Dermis microvascular lymphatic vessel endothelial cell (primary cell): ENCODE results near the gene AKR1D1. TPM values are rescaled to one million over a fixed set of nuclear protein-coding genes. Genes with fewer than 3 reads are reported as not detected.
"Not testable (repeated sequence)": the region's sequence is repeated elsewhere in the genome, so short reads cannot be mapped to it uniquely, and the experiment has no call there.

Source experiments
- DNase-seq, 2 donors: peaks; one replicate each; pipeline versions ENCODE4 v3.0.0 to v3.0.0-alpha.2; 2010; ENCODE audit warnings: low read depth in 2 of 2
- total RNA-seq: library from RNA; depleted of rRNA; stranded (reverse); fragments of >200 nt; gene quantifications from 2 replicates; pipeline ENCODE4 v1.2.1, GENCODE V29; 2014

The AKR1D1 gene, protein sequence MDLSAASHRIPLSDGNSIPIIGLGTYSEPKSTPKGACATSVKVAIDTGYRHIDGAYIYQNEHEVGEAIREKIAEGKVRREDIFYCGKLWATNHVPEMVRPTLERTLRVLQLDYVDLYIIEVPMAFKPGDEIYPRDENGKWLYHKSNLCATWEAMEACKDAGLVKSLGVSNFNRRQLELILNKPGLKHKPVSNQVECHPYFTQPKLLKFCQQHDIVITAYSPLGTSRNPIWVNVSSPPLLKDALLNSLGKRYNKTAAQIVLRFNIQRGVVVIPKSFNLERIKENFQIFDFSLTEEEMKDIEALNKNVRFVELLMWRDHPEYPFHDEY
- not detected in 2 replicates for total RNA-seq

DNA sequence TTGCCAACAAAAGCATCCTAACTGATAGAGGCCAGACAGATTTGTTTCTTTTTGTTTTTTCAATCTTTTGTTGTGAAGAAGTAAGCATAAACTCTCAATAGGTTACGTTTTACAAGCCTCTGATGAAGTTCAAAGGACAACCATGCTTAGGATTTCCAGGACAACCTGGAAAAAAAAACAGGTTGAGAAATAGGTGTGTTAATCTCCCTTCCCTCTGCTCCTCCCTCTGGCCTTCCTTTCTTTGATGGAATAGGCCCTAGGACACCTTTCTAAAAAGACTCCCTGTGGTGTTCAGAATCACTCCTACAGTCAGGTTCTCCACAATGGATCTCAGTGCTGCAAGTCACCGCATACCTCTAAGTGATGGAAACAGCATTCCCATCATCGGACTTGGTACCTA, at the start of gene AKR1D1:
Gene AKR1D1 (plus strand): TSS at position 264 of the 400 bp plus-strand sequence. CDS start 60 bp downstream, at position 324.
- no peak for DNase-seq

DNA sequence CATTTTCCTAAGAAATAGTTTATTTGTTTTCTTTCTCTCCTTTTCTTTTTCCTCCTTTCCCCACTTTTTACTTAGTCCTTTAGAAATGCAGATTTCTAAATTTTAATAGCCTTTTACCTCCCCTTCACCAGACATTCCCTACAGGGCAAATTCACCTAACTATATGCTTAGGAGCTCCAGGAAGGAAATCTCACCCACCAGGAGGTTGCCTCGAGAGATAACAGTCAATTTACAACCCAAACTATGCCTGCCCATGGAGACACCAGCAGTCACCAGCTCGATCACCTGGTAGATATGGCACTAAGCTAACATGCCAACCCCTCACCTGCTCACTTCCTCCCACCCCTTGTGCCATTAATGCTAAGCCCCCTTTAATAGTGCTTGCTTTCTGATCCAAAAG, 49.2 kb upstream of the AKR1D1 start:
- no peak for DNase-seq

DNA sequence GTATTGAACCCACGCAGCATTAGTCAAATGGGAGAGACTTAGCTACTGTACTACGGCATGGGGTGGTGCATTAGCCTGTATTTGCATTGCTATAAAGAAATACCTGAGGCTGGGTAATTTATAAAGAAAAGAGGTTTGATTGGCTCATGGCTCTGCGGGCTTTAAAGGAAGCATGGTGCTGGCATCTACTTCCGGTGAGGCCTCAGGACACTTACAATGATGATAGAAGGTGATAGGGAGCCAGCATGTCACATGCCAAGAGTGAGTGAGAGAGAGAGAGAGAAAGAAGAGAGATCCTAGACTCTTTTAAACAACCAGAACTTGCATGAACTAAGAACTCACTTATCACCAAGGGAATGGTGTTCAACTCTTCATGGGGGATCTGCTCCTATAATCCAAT, 47.1 kb upstream of the AKR1D1 start:
- no peak for DNase-seq

DNA sequence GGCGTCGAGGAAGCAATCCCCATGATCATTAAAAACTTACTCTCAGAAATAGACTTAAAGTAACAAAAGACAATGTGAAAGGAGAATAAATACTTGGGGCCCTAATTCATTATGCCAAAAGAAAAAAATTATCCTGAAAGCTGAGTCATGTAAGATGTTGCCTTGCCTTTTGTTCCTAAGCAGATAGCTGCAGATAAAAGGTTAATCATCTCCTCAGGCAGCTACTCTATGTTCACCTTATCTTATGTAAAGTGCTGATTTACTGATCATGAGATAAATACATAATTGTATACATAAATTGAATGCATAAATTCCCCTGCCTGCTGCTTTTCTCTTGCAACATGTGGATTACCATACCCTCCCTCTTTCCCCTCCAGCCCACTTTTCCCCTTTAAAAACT, 46.3 kb upstream of the AKR1D1 start:
- DNase-seq: no peak

DNA sequence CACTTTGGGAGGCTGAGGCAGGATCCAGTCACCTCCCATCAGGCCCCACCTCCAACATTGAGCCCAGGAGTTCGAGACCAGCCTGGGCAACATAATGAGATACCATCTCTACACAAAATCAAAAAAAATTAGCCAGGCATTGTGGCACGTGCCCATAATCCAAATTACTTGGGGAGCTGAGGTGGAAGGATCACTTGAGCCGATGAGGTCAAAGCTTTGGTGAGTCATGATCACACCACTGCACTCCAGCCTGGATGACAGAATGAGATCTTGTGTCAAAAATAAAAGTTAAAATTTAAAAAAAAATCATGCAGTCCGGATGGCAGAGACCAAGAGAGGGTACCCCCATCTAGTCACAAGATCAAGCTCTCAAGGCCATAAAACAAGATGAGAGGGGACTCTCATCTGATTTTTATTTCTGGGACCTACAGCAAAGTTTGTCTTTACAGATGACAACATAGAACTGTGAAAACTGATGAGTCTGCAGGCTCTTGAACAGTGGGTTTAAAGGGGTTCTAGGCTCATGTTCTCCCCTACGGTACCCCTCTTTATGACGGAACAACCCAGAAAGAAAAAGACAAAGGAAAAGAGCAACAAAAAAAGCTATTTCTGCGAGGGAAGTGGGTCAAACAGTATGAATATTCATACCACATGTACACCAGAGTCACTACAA, 45.4 kb upstream of the AKR1D1 start:
- DNase-seq: no peak

DNA sequence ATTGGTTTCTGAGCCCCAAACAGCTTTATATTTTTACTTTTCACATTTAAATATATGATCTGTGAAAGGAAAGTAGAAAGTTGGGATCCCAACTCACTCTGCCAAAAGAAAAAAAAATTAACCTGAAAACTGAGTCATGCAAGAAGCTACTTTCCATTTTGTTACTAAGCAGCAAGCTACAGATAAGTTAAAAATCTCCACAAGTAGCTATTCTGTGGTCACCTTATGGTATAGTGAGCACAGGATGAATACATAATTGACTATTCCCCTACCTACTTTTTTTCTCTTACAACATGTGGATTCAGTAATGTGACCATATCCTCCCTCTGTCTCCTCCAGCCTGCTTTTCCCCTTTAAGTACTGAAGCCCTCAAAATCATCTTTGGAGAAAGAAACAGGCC, 44.1 kb upstream of the AKR1D1 start:
- DNase-seq: no peak

DNA sequence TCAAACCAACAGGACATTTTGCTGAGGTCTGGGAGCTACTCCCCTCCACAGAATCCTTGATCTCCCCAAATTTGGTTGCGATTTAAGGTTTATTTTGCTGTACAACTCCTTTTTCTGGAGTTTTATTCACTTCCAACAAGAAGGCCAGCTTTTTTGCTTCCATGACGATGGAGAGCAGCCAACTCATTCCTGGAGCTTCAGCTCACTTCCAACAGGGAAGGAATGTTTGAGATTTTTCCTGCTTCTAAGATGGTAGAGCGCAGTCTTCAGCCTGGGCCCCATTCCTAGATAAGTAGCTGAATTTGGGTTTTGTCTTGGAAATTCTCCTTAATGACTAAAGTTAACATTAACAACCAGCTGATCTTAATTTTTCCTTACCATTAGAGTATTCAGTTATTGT, 43.5 kb upstream of the AKR1D1 start:
- DNase-seq: no peak

DNA sequence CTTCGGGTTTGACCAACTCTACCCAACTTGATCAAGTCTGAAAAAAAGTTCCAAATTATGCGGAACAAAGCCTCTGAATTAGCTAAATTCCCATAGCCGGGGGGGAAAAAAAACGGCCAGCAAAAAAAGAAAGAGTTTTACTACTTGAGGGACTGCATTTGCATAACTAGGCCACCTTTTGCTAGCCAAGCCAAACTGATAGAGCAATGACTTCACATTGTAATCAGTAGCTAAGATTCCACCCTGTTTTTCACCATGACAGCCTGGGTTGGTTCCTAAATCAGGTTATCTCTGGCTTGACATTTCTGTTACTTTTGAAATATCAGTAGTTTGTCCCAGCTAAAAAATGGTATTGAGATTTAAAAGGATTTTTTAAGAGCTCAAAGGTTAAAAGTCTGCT, 43.0 kb upstream of the AKR1D1 start:
- DNase-seq: no peak

DNA sequence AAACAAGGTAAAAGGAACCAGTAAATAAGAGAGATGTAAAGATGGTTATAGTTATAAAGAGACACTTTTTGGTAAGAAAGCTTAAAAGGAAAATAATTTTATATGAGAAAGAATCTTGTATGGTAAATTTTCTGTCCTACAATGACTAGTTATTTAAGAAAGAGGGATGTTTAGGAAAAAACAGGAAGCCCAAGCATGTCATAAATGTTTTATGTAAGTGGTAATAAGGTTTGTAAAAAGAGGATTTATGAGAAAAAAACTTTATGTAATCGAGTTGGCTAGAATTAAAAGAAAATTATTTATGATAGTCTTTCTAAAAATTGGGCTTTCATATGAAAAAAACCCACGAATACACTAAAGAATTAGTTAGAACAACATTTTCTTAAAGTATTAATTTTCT, 40.1 kb upstream of the AKR1D1 start:
- DNase-seq: no peak

DNA sequence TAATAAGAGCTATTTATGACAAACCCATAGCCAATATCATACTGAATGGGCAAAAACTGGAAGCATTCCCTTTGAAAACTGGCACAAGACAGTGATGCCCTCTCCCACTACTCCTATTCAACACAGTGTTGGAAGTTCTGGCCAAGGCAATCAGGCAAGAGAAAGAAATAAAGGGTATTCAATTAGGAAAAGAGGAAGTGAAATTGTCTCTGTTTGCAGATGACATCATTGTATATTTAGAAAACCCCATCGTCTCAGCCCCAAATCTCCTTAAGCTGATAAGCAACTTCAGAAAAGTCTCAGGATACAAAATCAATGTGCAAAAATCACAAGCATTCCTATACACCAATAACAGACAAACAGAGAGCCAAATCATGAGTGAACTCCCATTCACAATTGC, 36.2 kb upstream of the AKR1D1 start:
- not testable (repeated sequence) for DNase-seq

DNA sequence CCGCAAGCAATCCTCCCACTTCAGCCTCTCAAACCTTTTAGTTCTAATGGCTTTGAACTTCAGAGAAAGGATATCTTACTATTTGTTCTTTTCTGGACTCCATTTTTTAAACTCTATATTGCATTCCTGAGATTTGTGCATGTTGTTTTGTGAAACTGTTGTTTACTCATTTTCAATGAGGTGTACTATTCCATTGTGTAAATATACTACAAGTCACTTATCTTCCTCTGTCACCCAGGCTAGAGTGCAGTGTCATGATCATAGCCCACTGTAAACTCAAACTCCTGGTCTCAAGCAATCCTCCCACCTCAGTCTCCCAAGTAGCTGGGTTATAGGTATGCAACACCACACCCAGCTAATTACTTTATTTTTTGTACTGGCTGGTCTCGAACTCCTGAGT, 31.4 kb upstream of the AKR1D1 start:
- DNase-seq: no peak

DNA sequence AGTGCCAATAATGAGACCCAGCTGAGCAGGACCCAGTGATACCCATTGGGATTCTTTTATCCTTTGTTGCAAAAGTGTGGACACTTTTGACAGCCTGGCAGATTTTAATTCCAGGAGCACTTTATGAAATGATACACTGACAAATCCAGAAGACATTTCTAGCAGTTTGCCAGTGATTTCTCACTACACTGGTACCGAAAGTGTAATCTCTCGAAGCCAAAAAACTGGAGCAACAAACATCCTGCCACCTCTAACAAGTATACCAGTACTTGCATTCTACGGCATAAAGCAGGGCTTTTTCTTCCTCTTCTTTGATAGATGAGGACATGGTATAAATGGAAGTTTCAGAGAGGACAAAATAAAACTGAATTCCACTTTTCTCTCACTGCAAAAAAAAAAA, 28.4 kb upstream of the AKR1D1 start:
- DNase-seq: no peak

DNA sequence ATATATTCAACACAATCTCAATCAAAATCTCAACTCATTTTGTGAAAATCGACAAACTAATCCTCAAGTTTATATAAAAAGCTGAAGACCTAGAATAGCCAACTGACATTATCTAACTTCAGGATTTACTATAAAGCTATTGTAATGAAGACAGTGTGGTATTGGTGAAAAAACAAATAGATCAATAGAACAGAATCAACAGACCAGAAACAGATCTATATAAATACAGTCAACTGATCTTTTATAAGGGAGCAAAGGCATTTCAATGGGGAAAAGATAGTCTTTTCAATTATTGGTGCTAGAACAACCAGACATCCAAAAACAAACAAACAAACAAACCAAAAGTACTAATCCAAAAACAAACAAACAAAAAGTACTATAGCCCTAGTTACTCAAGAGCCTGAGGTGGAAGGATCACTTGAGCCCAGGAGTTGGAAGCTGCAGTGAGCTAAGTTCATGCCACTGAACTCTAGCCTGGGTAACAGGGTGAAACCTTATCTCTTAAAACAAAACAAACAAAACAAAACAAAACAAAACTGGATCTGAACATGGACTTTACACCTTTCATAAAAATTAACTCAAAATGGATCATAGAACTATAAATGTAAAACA, 26.6 kb upstream of the AKR1D1 start:
- DNase-seq: no peak

DNA sequence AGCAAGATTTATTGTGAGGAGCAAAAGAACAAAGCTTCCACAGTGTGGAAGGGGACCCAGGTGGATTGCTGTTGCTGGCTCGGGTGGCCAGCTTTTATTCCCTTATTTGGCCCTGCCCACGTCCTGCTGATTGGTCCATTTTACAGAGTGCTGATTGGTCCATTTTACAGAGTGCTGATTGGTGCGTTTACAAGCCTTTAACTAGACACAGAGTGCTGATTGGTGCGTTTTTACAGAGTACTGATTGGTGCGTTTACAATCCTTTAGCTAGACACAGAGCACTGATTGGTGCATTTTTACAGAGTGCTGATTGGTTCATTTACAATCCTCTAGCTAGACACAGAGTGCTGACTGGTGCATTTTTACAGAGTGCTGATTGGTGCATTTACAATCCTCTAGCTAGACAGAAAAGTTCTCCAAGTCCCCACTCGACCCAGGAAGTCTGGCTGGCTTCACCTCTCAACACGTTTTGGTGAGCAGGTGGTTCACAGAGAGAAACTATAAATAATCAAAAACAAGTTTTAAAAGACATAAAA, 24.5 kb upstream of the AKR1D1 start:
- not testable (repeated sequence) for DNase-seq

DNA sequence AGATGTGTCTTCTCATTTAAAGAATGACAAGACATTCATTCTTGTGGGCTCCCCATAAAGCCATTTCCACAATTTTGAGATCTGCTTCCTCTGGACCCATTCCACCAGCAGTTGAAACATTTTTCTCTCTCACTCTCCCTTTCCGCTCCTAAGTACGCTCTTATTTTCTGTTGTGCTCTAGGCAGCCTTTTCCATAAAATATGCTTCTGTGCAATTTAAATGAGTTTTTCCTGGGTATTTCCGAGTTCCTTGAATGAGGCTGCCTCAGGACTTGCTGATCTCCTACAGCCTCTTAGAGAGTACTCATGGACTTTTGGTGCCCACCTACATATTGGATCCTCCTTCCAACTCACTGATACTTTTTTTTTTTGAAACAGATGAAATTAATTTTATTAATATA, 23.6 kb upstream of the AKR1D1 start:
- DNase-seq: no peak

DNA sequence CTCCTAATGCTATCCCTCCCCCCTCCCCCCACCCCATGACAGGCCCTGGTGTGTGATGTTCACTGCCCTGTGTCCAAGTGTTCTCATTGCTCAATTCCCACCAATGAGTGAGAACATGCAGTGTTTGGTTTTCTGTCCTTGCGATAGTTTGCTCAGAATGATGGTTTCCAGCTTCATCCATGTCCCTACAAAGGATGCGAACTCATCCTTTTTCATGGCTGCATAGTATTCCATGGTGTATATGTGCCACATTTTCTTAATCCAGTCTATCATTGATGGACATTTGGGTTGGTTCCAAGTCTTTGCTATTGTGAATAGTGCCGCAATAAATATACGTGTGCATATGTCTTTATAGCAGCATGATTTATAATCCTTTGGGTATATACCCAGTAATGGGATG, 20.6 kb upstream of the AKR1D1 start:
- DNase-seq: not testable (repeated sequence)

DNA sequence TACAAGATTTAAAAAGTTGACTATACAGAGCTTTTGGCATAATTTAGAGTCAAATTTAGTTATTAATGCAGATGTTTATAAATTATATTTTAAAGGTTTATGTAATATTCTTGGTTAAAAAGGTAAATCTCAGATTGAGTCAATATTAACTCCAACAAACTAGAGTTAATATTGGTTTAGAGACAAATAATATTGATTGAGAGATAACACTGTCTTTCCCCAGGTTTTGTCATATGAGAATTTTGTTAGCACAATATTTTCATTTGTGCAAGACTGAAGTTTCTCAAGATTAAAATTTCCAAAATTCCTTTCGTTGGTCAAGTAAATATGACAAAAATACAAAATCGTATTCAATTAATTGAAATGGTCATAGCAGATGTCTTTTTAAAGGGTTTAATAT, 12.9 kb upstream of the AKR1D1 start:
- no peak for DNase-seq

DNA sequence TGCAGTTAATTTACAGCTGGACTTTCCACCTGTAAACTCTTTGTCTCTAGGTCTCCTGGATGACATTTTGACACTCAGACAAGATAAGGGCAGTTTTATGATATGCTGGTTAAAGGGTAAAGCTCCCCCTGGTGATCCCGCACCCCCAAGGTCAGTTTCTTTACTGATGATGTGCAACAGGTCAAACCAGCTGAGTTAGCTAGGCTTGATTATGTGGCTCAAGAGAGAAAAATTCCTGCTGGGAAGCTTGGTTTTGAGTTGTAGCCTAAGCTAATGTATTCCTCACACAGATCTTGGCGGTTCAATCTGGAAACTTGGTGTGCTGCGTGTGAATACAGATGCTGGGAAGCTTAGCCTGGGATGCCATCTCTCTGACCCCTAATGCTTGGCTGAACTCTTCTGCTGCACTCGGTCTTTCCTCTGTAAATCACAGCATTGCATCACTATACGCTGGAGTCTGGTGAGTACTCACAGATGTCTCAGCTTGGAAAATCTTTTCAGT, 11.4 kb upstream of the AKR1D1 start:
- no peak for DNase-seq

DNA sequence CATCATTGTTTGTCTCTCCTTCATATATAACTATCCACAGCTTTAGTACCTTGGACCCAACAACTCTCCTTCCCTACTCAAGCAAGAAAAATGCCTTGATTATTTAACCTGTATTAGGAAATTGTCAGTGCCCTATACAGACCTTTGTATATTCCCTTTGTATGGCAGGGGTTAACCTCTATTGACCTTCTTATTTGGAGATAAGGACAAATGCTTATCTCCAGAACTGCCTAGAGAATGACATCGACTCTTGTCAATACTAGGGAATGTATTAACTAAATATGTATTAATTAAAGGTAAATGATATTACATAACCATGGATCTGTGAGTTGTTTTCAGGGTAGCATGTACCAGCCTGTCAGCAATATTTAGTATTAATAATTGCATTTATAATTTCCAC, 10.4 kb upstream of the AKR1D1 start:
- no peak for DNase-seq

DNA sequence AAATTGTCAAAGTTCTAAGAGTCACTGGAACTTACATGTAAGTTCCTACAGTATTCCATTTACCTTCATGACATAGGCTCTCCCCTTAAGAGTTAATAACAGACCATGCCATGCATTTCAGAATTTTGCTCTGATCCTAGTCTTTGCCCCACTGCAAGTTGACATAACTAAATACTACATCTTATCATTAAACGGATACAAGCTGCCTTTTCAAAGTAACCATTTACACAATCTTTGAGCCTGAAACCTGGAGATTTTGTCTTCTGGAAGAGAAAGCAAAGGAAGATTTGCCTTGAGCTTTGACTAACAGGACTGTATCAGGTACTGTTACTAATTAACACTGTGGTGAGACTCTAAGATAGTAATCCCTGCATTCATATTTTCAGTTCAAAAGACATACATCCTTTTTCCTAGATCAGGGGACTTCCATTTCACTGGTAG, 9.3 kb upstream of the AKR1D1 start:
- DNase-seq: no peak

DNA sequence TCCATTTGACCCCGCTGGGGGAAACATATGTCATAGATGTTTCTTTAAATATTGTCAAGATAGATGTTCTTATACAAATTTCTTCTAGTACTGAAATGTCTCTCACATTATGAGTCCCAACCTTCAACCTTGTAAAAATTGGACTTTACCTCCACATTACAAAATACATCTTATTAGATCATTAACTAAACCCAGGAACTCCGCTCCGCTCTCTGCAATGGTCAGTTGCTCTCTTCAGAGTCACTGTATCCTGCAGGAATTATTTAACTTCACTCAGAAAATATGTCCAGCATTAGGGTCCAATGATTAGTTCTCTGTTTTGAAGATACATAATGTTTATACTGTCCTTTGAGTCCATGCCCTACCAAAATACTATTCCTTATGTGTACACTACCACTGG, 8.5 kb upstream of the AKR1D1 start:
- no peak for DNase-seq

DNA sequence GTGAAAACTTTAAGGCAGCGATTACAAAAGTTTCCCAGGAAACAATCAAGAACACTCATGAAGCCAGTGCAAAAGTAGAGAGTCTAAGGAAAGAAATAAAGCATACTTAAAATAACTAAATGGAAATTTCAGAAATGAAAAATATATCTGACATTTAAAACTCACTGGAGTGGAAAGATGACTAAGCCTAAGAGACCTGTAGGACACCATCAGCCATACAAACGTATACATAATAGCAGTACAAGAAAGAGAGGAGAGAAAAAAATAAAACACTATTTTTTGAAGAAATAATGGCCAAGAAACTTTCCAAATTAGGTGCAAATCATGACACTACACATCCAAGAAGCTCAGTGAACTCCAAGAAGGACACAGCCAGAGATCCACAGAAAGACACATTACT, 5.4 kb upstream of the AKR1D1 start:
- no peak for DNase-seq
